SK-N-SH (cell line): ENCODE results near the gene PPP1R16B. TPM values are rescaled to one million over a fixed set of nuclear protein-coding genes. Genes with fewer than 3 reads are reported as not detected.

Experiments
- CTCF ChIA-PET: fragments of 300-600, 350-600 bp; formaldehyde crosslinking; extraction: SDS; loops from one replicate; lab custom pipeline; 2021; lab: Yijun Ruan, JAX
- POLR2A ChIA-PET: fragments of 350-600 bp; sonication (Branson Sonifier 250); formaldehyde crosslinking; extraction: SDS; loops from one replicate; lab custom pipeline; 2020; ENCODE audit warnings: antibody characterized with exemption, inconsistent platforms; lab: Yijun Ruan, JAX
- DNase-seq: peaks from one replicate; pipeline ENCODE4 v3.0.0; 2012
- H2AFZ ChIP-seq: fragments of 200-600 bp; sonication (generic); 2 replicates; pipeline ENCODE4 v1.8.1; 2016; ENCODE audit warnings: antibody characterized with exemption, mild to moderate bottlenecking, low read depth
- H3F3A ChIP-seq: fragments of 200-600 bp; sonication (generic); replicated peaks from 2 replicates; pipeline ENCODE3; 2016; ENCODE audit warnings: antibody characterized with exemption, mild to moderate bottlenecking; ENCODE audit not compliant: insufficient read depth
- H3K27ac ChIP-seq, 2 experiments: fragments of 200-500 bp in 1 of 2; fragments of 200-600 bp in 1 of 2; sonication (Bioruptor generic) in 1 of 2; sonication (generic), shearing (Covaris generic) in 1 of 2; 2 replicates each; pipeline versions ENCODE4 v1.5.1 to v1.6.1; 2014 to 2016; ENCODE audit warnings: low read depth in 2 of 2, inconsistent platforms in 1 of 2, low read length in 1 of 2, mild to moderate bottlenecking in 1 of 2, mixed read lengths in 1 of 2
- H3K27me3 ChIP-seq: fragments of 200-600 bp; sonication (generic), shearing (Covaris generic); 2 replicates; pipeline ENCODE4 v1.6.1; 2016; ENCODE audit warnings: mixed run types; ENCODE audit not compliant: insufficient read depth
- H3K36me3 ChIP-seq, 2 experiments: fragments of 200-500 bp in 1 of 2; fragments of 200-600 bp in 1 of 2; sonication (Bioruptor generic) in 1 of 2; sonication (generic) in 1 of 2; replicated peaks in 1 of 2; 2 replicates each; pipeline versions ENCODE3 to v1.5.1; 2014 to 2016; ENCODE audit warnings: low read length in 1 of 2, mild to moderate bottlenecking in 1 of 2; ENCODE audit not compliant: insufficient read depth in 2 of 2, control insufficient read depth in 1 of 2
- H3K4me1 ChIP-seq, 2 experiments: fragments of 200-500 bp in 1 of 2; fragments of 200-600 bp in 1 of 2; sonication (Bioruptor generic) in 1 of 2; sonication (generic), shearing (Covaris generic) in 1 of 2; 2 replicates each; pipeline versions ENCODE4 v1.5.1 to v1.6.1; 2014 to 2016; ENCODE audit warnings: low read depth in 1 of 2, low read length in 1 of 2, mixed run types in 1 of 2; ENCODE audit not compliant: insufficient read depth in 2 of 2, control insufficient read depth in 1 of 2
- H3K4me2 ChIP-seq: fragments of 200-600 bp; sonication (generic), shearing (Covaris generic); 2 replicates; pipeline ENCODE4 v1.6.1; 2017; ENCODE audit warnings: mixed run types
- H3K4me3 ChIP-seq, 2 experiments: fragments of 200-500 bp in 1 of 2; fragments of 200-600 bp in 1 of 2; sonication (Bioruptor generic) in 1 of 2; sonication (generic), shearing (Covaris generic) in 1 of 2; 2 replicates each; pipeline versions ENCODE4 v1.5.1 to v1.8.1; 2014 to 2016; ENCODE audit warnings: low read depth in 2 of 2, inconsistent platforms in 1 of 2, low read length in 1 of 2, mild to moderate bottlenecking in 1 of 2, mixed read lengths in 1 of 2, moderate library complexity in 1 of 2
- H3K79me2 ChIP-seq: fragments of 200-600 bp; sonication (generic); 2 replicates; pipeline ENCODE4 v1.8.1; 2017; ENCODE audit warnings: mild to moderate bottlenecking; ENCODE audit not compliant: insufficient read depth
- H3K9ac ChIP-seq: fragments of 200-600 bp; sonication (generic); 2 replicates; pipeline ENCODE4 v1.6.1; 2017; ENCODE audit warnings: mixed run types
- H3K9me2 ChIP-seq: fragments of 200-600 bp; sonication (generic); 2 replicates; pipeline ENCODE4 v1.6.1; 2017; ENCODE audit warnings: mixed run types
- H3K9me3 ChIP-seq: fragments of 200-600 bp; sonication (generic); 2 replicates; pipeline ENCODE4 v1.6.1; 2017; ENCODE audit warnings: mixed run types, mild to moderate bottlenecking, moderate library complexity
- H4K20me1 ChIP-seq: fragments of 200-600 bp; sonication (generic); 2 replicates; pipeline ENCODE4 v1.6.1; 2017; ENCODE audit warnings: mild to moderate bottlenecking, mixed run types; ENCODE audit not compliant: insufficient read depth
- CTCF ChIP-seq: fragments of 200-600 bp; sonication (generic); IDR thresholded peaks from 2 replicates; pipeline ENCODE4 v1.6.1; 2017; ENCODE audit warnings: antibody characterized with exemption, mild to moderate bottlenecking, moderate library complexity
- EZH2phosphoT487 ChIP-seq: fragments of 200-600 bp; sonication (generic); IDR thresholded peaks from 2 replicates; pipeline ENCODE4 v1.6.1; 2017; ENCODE audit warnings: low read depth, mixed run types, mild to moderate bottlenecking, antibody characterized with exemption, moderate library complexity, borderline replicate concordance
- FOXJ3 ChIP-seq: sonication (generic); formaldehyde crosslinking; IDR thresholded peaks from 2 replicates; pipeline ENCODE4 v1.5.1; 2020; ENCODE audit warnings: mild to moderate bottlenecking, missing genetic modification reagents
- FOXM1 ChIP-seq: IDR thresholded peaks from 2 replicates; pipeline ENCODE4 v1.4.0; 2012; ENCODE audit warnings: low read depth, mild to moderate bottlenecking
- GABPA ChIP-seq: IDR thresholded peaks from 2 replicates; pipeline ENCODE4 v1.4.0; 2012; ENCODE audit warnings: low read depth, mild to moderate bottlenecking
- GATA2 ChIP-seq: sonication (generic); formaldehyde crosslinking; IDR thresholded peaks from 2 replicates; pipeline ENCODE4 v1.5.0; 2020; ENCODE audit warnings: mild to moderate bottlenecking, missing genetic modification reagents
- IRF3 ChIP-seq: fragments of 150-350 bp; IDR thresholded peaks from 2 replicates; pipeline ENCODE4 v1.6.1; 2016; ENCODE audit warnings: mild to moderate bottlenecking, low read depth, low read length
- MAX ChIP-seq: IDR thresholded peaks from 2 replicates; pipeline ENCODE4 v1.4.0; 2012; ENCODE audit warnings: low read depth
- MEF2A ChIP-seq: IDR thresholded peaks from 2 replicates; pipeline ENCODE4 v1.4.0; 2012; ENCODE audit warnings: low read depth, borderline replicate concordance
- NRF1 ChIP-seq: IDR thresholded peaks from 2 replicates; pipeline ENCODE4 v1.6.1; 2012; ENCODE audit warnings: low read depth, mild to moderate bottlenecking, low read length
- POLR2AphosphoS5 ChIP-seq: IDR thresholded peaks from 2 replicates; pipeline ENCODE4 v1.6.1; 2012; ENCODE audit warnings: low read depth, low read length
- RCOR1 ChIP-seq: fragments of 150-350 bp; IDR thresholded peaks from 2 replicates; pipeline ENCODE4 v1.6.1; 2017; ENCODE audit warnings: antibody characterized with exemption, low read length
- RFX5 ChIP-seq: IDR thresholded peaks from 2 replicates; pipeline ENCODE4 v1.6.1; 2012; ENCODE audit warnings: mild to moderate bottlenecking, improper control_type of control experiment, low read length
- SIN3A ChIP-seq: IDR thresholded peaks from 2 replicates; pipeline ENCODE4 v1.6.1; 2012; ENCODE audit warnings: low read depth, mild to moderate bottlenecking, low read length, moderate library complexity, borderline replicate concordance
- SMC3 ChIP-seq: IDR thresholded peaks from 2 replicates; pipeline ENCODE4 v1.6.1; 2012; ENCODE audit warnings: low read depth, low read length, improper control_type of control experiment
- WGBS: methylation state at CpG from one replicate; pipeline ENCODE4 v1.1.6; 2017; ENCODE audit warnings: low lambda C conversion rate; 5-methylcytosine and 5-hydroxymethylcytosine counted together
- polyA plus RNA-seq, 3 experiments: library from polyadenylated mRNA; depleted of rRNA; stranded (reverse); fragments of >200 nt; gene quantifications; 2 replicates each; pipeline ENCODE4 v1.2.3, GENCODE V29; 2012

Gene PPP1R16B
- polyA plus RNA-seq, 1 of the 3 experiments (the other 2 are of a cell fraction), result 0.28 TPM

- H3K9me3 ChIP-seq, result no peaks in the 10 kb centered on the region
- H3K79me2 ChIP-seq, result no peaks in the 10 kb centered on the region
- H3K27ac ChIP-seq, result no peak overlapping the region
- H3K27me3 ChIP-seq, result peaks cover 17% of the 10 kb centered on the region; the same call in 1 of the 2 replicates
- CTCF ChIA-PET, result interaction anchor here (0.7 to 2.5 kb wide), 7 partner anchors 8 to 254 kb away, joined by 3 to 6 read pairs (median 3); partner anchors contain the start of gene FAM83D
- no peak for DNase-seq
- no peak overlapping the region for H2AFZ ChIP-seq
- peaks cover 0 to 5% of the 10 kb centered on the region in 2 experiments; a peak in 1 of 4 replicates for H3K4me1 ChIP-seq
- TF ChIP-seq RCOR1 (no peak), MEF2A (no peak), CTCF (no peak), POLR2AphosphoS5 (no peak), RFX5 (no peak), EZH2phosphoT487 (no peak), SMC3 (no peak)
- WGBS, result 16% methylated on average over 5 of the region's 5 CpGs
- H3K4me2 ChIP-seq, result no peak overlapping the region
- peaks cover 0 to 4% of the 10 kb centered on the region in 2 experiments for H3K36me3 ChIP-seq
- H3K4me3 ChIP-seq, result no peak overlapping the region
- H3K9me2 ChIP-seq, result no peaks in the 10 kb centered on the region
- H4K20me1 ChIP-seq, result no peaks in the 10 kb centered on the region
- H3F3A ChIP-seq, result no peaks in the 10 kb centered on the region
- no peak overlapping the region for H3K9ac ChIP-seq
- POLR2A ChIA-PET, result no interaction called here
These were observed 97.8 kb downstream of the PPP1R16B start for GRCh38 chr20:38903335-38903734.

GRCh38 chr20:38905375-38905774 is 99.9 kb downstream of the PPP1R16B start:
- Histone ChIP-seq H3K9me3 (no peaks in the 10 kb centered on the region), H3K9me2 (no peaks in the 10 kb centered on the region), H3F3A (no peaks in the 10 kb centered on the region), H3K4me2 (no peak overlapping the region), H3K4me1 (peaks cover 0 to 3% of the 10 kb centered on the region in 2 experiments; a peak in 1 of 4 replicates), H3K9ac (no peak overlapping the region), H3K79me2 (no peaks in the 10 kb centered on the region), H4K20me1 (no peaks in the 10 kb centered on the region), H3K4me3 (no peak overlapping the region), H3K36me3 (peaks cover 0 to 4% of the 10 kb centered on the region in 2 experiments), H2AFZ (no peak overlapping the region), H3K27ac (no peak overlapping the region), H3K27me3 (peaks cover 2% of the 10 kb centered on the region; the same call in 1 of the 2 replicates)
- CTCF ChIA-PET, result interaction anchor here (0.7 to 2.5 kb wide), 4 partner anchors 11 to 21 kb away, joined by 5 to 6 read pairs (median 6); partner anchors contain the start of gene FAM83D
- TF ChIP-seq MAX, result no peak
- no peak for TF ChIP-seq RFX5
- TF ChIP-seq FOXM1, result no peak
- no peak for TF ChIP-seq IRF3
- TF ChIP-seq FOXJ3 (CRISPR knock-in tag), result no peak
- TF ChIP-seq GATA2 (CRISPR knock-in tag), result no peak
- TF ChIP-seq SIN3A, result no peak
- no peak for TF ChIP-seq GABPA
- no peak for TF ChIP-seq NRF1
- no peak for TF ChIP-seq RCOR1
- no peak for TF ChIP-seq EZH2phosphoT487
- WGBS, result 50% methylated on average over 1 of the region's 1 CpG
- DNase-seq, result no peak
- POLR2A ChIA-PET, result no interaction called here
